Ovary (tissue), 9 donors: ENCODE measurements around the gene TRMT10C. TPM values are rescaled to one million over a fixed set of nuclear protein-coding genes. Genes with fewer than 3 reads are reported as not detected.

ENCODE experiments used
- DNase-seq, 5 donors: peaks; one replicate each; pipeline ENCODE4 v3.0.0-alpha.2; 2019 to 2020
- H3K27ac ChIP-seq, 2 donors: fragments of 200-600 bp; one replicate each; pipeline versions ENCODE4 v1.5.1 to v1.8.0; 2019 to 2022
- H3K27me3 ChIP-seq: fragments of 200-600 bp; one replicate; pipeline ENCODE4 v1.8.0; 2022
- H3K36me3 ChIP-seq: fragments of 200-600 bp; sonication (generic); one replicate; pipeline ENCODE4 v1.5.1; 2019
- H3K4me1 ChIP-seq: one replicate; pipeline ENCODE4 v1.8.1; 2013; ENCODE audit warnings: mild to moderate bottlenecking, moderate library complexity; ENCODE audit not compliant: insufficient read depth
- H3K4me3 ChIP-seq: fragments of 200-600 bp; sonication (generic); one replicate; pipeline ENCODE4 v1.5.1; 2017
- H3K9me3 ChIP-seq, 2 donors: fragments of 200-600 bp in 1 of 2; sonication (generic) in 1 of 2; one replicate each; pipeline versions ENCODE4 v1.5.1 to v1.8.1; 2013 to 2019; ENCODE audit warnings: mild to moderate bottlenecking in 1 of 2, moderate library complexity in 1 of 2
- EP300 ChIP-seq: sonication (generic); formaldehyde crosslinking; IDR thresholded peaks from one replicate; pipeline ENCODE4 v1.6.1; 2017; ENCODE audit warnings: antibody characterized with exemption
- POLR2A ChIP-seq: fragments of 450-650 bp; IDR thresholded peaks from one replicate; pipeline ENCODE4 v1.6.1; 2017; ENCODE audit warnings: antibody characterized with exemption, mild to moderate bottlenecking, moderate library complexity
- WGBS, 3 donors: extraction: QIAGEN DNeasy Blood & Tissue Kit in 1 of 3; methylation state at CpG; one replicate each; pipeline versions ENCODE4 v1.1.5 to v1.1.7; 2013 to 2017; 5-methylcytosine and 5-hydroxymethylcytosine counted together
- intact Hi-C, 4 donors: fragments of 100-400 bp; cut with DNase I; formaldehyde crosslinking; loops; one replicate each; pipeline versions ENCODE4 v1.11.0 to v1.15.1; 2022 to 2023
- polyA plus RNA-seq, 2 donors: library from polyadenylated mRNA; stranded (reverse); fragments of 200-250 nt in 1 of 2; fragments of 350-450 nt in 1 of 2; fragmentation: Illumina TruSeq in 1 of 2; extraction: RNeasy Lipid Tissue Mini Kit (QIAGEN cat#74804) in 1 of 2; gene quantifications; one replicate each; pipeline ENCODE4 v1.2.3, GENCODE V29; 2013 to 2014
- total RNA-seq, 7 donors: library from RNA; depleted of rRNA in 2 of 7; stranded (reverse); fragments of >200 nt in 2 of 7; fragmentation: NEBNext Ultra II Directional in 3 of 7; extraction: Animal tissue kit (Norgen Biotek cat#: 25700) in 3 of 7; gene quantifications; one replicate each; pipeline versions ENCODE4 v1.1.0 to v1.2.4, GENCODE V29; 2016 to 2023
- TF ChIP-seq, protein P1 (sequence below), 3 donors: fragments of 450-650 bp in 2 of 3; fragments of 200-600 bp in 1 of 3; IDR thresholded peaks; one replicate each; pipeline versions ENCODE4 v1.5.1 to v1.8.0; 2016 to 2022; ENCODE audit warnings: antibody characterized with exemption in 3 of 3, mild to moderate bottlenecking in 1 of 3
- donor health status: DM: no; HTN: no; CAD: no; lungs with moderate emphysema.
- donor health status: DM: no; HTN: no; CAD: no.
- donor health status: Bipolar disorder and iron deficiency.
- donor health status: DM: yes; HTN: yes; CAD: no.
- donor health status: DM: no; HTN: no; CAD: no.
- donor health status: DM: yes; HTN: yes; CAD: no.

The TRMT10C gene
- total and polyA plus RNA-seq, 9 donors: 13.9 to 23.3 (median 18.6) TPM

DNA sequence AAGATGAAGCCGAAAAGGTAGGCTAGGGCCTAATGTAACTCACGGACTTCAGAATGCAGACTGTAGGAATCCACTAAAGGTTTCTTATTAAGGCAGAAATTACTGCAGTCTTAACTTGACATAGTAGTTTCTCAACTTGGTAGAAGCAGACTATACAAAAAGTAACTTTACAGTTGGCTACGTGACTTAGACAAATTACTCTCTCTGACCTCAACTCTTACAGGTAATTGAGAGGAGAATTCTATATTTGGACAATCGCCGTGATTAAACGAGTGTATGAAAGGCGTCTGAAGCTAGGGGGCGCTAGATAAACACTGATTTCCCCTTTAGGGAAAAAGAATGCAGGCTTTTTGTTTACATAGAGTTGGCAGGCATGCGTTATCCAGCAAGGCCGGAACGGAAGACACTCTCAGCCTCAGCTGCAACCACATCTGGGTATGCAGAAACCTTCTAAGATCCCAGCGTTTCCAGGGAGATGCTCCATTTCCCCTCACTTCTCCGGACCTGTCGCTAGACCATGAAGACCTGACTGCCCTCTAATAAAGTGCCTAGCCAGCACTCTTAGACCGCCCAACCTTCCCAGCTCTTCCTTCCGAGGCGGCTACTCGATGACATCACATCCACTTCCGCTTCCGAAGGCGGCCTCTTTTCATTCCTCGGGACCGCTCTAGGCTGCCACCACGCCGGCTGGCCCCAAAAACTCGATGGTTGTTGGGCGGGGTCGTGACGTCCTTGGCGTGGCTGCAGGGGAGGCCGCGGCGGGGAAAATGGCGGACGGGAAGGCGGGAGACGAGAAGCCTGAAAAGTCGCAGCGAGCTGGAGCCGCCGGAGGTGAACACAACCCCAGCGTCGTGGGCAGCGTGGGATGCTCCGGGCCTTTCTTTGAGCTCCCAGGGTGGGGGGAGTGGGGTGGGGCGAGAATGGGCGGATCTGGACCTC is 12.1 kb downstream of the TRMT10C start, which contains the start of gene PCNP:
Gene PCNP (plus strand): TSS at position 732 of the 939 bp plus-strand sequence. CDS start 36 bp downstream, at position 768.
- 1 to 2% (median 1%) methylated on average over 40 to 47 of the region's 47 CpGs for WGBS, 3 donors
- TF ChIP-seq, protein P1, sequence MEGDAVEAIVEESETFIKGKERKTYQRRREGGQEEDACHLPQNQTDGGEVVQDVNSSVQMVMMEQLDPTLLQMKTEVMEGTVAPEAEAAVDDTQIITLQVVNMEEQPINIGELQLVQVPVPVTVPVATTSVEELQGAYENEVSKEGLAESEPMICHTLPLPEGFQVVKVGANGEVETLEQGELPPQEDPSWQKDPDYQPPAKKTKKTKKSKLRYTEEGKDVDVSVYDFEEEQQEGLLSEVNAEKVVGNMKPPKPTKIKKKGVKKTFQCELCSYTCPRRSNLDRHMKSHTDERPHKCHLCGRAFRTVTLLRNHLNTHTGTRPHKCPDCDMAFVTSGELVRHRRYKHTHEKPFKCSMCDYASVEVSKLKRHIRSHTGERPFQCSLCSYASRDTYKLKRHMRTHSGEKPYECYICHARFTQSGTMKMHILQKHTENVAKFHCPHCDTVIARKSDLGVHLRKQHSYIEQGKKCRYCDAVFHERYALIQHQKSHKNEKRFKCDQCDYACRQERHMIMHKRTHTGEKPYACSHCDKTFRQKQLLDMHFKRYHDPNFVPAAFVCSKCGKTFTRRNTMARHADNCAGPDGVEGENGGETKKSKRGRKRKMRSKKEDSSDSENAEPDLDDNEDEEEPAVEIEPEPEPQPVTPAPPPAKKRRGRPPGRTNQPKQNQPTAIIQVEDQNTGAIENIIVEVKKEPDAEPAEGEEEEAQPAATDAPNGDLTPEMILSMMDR (IDR thresholded peaks at IDR 0.05): peak; percentile 71 to 88 (median 88)
- TF ChIP-seq EP300 (no peak), POLR2A (peak; percentile 86)
- intact Hi-C loops: loop anchor here in 2 of 4 donors (2.0 to 10.0 kb wide), 3 partner anchors 101 to 865 kb away; partner anchors contain the start of genes RPL24 (in 1 of the 2), TFG (in 1 of the 2) and ZBTB11 (in 1 of the 2)

DNA sequence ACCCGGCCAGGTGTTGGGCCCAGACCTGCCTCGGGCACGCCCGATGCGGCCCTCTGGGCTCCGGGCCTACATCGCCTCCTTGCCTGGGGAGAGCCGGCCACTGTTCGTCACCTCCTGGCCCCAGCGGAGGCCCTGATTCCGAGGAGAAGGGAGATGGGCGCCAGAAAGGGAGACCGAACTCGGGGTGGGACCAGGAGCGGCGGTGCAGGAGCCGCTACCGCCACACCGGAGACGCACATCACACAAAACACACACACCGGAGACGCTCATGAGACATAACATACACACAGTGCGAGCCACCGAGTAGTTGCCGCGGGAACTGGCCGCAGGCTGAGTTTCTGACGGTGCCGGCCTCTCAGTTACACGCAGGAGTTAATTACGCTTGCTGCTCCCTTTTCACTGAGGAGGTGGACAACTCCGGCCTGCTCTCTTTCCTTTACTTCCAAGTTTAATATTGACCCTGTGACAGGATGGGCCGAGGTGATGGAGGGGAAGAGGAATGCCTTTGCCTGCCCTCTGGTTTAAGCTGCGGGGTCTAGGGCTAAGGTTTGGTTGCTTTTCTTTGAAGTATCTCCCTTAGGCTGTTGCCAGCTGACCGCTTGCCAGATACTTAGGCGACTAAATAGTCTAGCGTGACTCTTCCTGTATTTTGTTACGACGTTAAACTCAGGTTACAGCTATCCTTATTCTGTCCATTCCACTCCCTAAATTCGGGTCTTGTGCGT is 12.9 kb downstream of the TRMT10C start:
- DNase-seq: peak; percentile 61 to 75 (median 65)
- Histone ChIP-seq H3K4me3 (peak overlapping the region; percentile 84), H3K27ac (peak overlapping the region; percentile 92 to 96), H3K9me3 (no peaks in the 10 kb centered on the region), H3K27me3 (no peaks in the 10 kb centered on the region), H3K36me3 (no peaks in the 10 kb centered on the region), H3K4me1 (peaks cover 4% of the 10 kb centered on the region)
- WGBS, 3 donors: 0 to 1% (median 1%) methylated on average over 37 to 41 of the region's 41 CpGs
- intact Hi-C loops: loop anchor here in 2 of 4 donors (2.0 to 10.0 kb wide), 3 partner anchors 100 to 866 kb away; partner anchors contain the start of genes RPL24 (in 1 of the 2), TFG (in 1 of the 2) and ZBTB11 (in 1 of the 2)
- TF ChIP-seq, protein P1 (IDR thresholded peaks at IDR 0.05): no peak
- no peak for TF ChIP-seq EP300
- no peak for TF ChIP-seq POLR2A

More for the DNA sequence above, 12.1 kb downstream of the TRMT10C start, which contains the start of gene PCNP:
- peaks cover 4% of the 10 kb centered on the region for H3K4me1 ChIP-seq
- DNase-seq: peak; percentile 98 to 99 (median 99)
- H3K4me3 ChIP-seq: peak within 1 kb of the TSS; percentile 84
- no peaks in the 10 kb centered on the region for H3K27me3 ChIP-seq
- H3K9me3 ChIP-seq: no peaks in the 10 kb centered on the region
- peak within 1 kb of the TSS; percentile 92 to 96 for H3K27ac ChIP-seq
- no peaks in the 10 kb centered on the region for H3K36me3 ChIP-seq

DNA sequence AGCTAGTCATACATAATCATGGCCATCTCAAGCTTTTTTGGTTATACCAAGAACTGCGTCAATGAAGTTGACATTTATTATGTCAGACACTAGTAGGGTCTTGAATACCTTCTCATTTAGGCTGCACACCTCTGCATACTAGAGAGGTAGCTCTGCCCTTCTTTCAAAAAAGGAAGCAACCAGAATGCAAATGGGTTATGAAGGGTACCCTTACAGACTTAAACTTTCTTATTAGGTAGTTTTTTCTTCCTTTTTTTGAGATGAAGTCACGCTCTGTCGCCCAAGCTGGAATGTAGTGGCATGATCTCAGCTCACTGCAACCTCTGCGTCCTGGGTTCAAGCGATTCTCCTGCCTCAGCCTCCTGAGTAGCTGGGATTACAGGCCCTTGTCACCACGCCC is 15.6 kb downstream of the TRMT10C start:
- intact Hi-C loops: loop anchor here in 1 of 4 donors (10.0 kb wide), 1 partner anchor 98 kb away; the partner anchor contains the start of gene ZBTB11
- Histone ChIP-seq H3K27me3 (no peaks in the 10 kb centered on the region), H3K9me3 (no peaks in the 10 kb centered on the region), H3K27ac (no peak overlapping the region), H3K4me1 (peaks cover 7% of the 10 kb centered on the region), H3K4me3 (no peak overlapping the region), H3K36me3 (no peaks in the 10 kb centered on the region)
- WGBS, 3 donors: 88 to 96% (median 96%) methylated on average over 6 of the region's 6 CpGs
- TF ChIP-seq EP300 (no peak), POLR2A (no peak)
- TF ChIP-seq, protein P1 (IDR thresholded peaks at IDR 0.05): no peak
- DNase-seq: no peak

DNA sequence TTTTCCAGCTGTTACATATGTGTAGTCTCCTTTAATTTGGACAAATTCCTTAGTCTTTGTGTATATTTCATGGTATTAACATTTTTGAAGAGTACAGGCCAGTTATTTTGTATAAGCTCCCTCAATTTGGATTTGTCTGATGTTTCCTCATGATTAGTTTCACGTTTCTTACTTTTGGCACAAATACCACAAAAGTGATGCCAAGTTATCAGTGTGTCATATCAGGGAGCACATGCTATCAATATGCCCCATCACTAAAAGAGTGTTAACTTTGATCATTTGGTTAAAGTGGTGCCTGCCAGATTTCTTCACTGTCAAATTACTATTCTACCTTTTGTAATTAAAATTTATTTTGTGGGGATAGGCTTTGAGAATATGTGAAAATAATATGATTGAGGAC is 26.9 kb downstream of the TRMT10C start:
- H3K4me3 ChIP-seq: no peak overlapping the region
- H3K27me3 ChIP-seq: no peaks in the 10 kb centered on the region
- TF ChIP-seq EP300: no peak
- TF ChIP-seq, protein P1 (IDR thresholded peaks at IDR 0.05): no peak
- no peak for TF ChIP-seq POLR2A
- no peaks in the 10 kb centered on the region for H3K4me1 ChIP-seq
- H3K27ac ChIP-seq: no peak overlapping the region
- no peaks in the 10 kb centered on the region for H3K9me3 ChIP-seq
- intact Hi-C loops: no loop called here
- no peak for DNase-seq
- 7 to 19% (median 8%) methylated on average over 1 of the region's 1 CpG for WGBS, 3 donors
- H3K36me3 ChIP-seq: no peaks in the 10 kb centered on the region
